SK-N-SH (cell line): ENCODE results near the gene CORO1A.
"Not testable (repeated sequence)": the region's sequence is repeated elsewhere in the genome, so short reads cannot be mapped to it uniquely, and the experiment has no call there.

ENCODE experiments used
- EZH2phosphoT487 ChIP-seq: fragments of 200-600 bp; sonication (generic); IDR thresholded peaks from 2 replicates; pipeline ENCODE4 v1.6.1; 2017; ENCODE audit warnings: low read depth, mixed run types, mild to moderate bottlenecking, antibody characterized with exemption, moderate library complexity, borderline replicate concordance
- JUND ChIP-seq: IDR thresholded peaks from 2 replicates; pipeline ENCODE4 v1.4.0; 2012
- MXI1 ChIP-seq: IDR thresholded peaks from 2 replicates; pipeline ENCODE4 v1.6.1; 2012; ENCODE audit warnings: mild to moderate bottlenecking, low read depth, low read length, improper control_type of control experiment
- TF ChIP-seq, protein P1 (sequence below): fragments of 200-600 bp; sonication (generic); IDR thresholded peaks from 2 replicates; pipeline ENCODE4 v1.6.1; 2017; ENCODE audit warnings: antibody characterized with exemption, mild to moderate bottlenecking, moderate library complexity
- TF ChIP-seq, protein P2 (sequence below): fragments of 150-350 bp; IDR thresholded peaks from 2 replicates; pipeline ENCODE4 v1.6.1; 2016; ENCODE audit warnings: mild to moderate bottlenecking, low read depth, low read length

DNA sequence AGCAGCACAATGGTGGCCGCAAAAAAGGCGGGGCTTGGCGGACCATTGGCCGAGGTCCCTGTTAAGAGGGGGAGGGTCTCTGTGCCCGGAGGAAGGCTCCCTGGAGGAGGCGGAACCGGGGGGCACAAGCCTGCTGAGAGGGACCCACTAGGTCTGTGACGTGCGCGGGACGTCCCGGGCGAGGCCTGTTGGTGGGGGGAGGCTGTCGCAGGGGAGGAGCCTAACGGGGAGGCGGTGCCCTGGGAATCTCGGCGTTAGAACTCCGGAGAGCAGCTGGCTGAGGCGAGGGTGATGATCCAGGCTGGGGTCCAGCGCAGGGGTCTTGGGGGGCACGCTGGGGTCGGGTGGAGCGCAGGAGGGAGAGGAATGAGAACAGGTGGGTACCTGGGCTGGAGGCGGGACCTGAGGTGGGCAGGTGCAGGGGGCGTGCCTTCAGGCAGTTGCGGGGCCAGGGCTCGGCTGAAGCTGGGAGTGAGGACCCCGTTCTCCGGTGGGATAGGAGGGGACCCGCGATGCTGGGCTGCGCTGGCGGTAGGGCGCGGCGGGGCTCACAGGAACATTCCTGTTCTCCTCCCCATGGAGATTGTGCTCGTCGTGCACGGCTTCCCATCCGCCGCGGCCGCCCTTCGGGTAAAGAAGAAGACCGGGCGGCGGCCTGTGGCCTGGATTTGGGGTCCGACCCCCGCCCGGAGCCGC lies 22.3 kb downstream of the CORO1A start:
- TF ChIP-seq, protein P1, sequence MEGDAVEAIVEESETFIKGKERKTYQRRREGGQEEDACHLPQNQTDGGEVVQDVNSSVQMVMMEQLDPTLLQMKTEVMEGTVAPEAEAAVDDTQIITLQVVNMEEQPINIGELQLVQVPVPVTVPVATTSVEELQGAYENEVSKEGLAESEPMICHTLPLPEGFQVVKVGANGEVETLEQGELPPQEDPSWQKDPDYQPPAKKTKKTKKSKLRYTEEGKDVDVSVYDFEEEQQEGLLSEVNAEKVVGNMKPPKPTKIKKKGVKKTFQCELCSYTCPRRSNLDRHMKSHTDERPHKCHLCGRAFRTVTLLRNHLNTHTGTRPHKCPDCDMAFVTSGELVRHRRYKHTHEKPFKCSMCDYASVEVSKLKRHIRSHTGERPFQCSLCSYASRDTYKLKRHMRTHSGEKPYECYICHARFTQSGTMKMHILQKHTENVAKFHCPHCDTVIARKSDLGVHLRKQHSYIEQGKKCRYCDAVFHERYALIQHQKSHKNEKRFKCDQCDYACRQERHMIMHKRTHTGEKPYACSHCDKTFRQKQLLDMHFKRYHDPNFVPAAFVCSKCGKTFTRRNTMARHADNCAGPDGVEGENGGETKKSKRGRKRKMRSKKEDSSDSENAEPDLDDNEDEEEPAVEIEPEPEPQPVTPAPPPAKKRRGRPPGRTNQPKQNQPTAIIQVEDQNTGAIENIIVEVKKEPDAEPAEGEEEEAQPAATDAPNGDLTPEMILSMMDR = not testable (repeated sequence)
- not testable (repeated sequence) for TF ChIP-seq JUND, EZH2phosphoT487, MXI1
- TF ChIP-seq, protein P2, sequence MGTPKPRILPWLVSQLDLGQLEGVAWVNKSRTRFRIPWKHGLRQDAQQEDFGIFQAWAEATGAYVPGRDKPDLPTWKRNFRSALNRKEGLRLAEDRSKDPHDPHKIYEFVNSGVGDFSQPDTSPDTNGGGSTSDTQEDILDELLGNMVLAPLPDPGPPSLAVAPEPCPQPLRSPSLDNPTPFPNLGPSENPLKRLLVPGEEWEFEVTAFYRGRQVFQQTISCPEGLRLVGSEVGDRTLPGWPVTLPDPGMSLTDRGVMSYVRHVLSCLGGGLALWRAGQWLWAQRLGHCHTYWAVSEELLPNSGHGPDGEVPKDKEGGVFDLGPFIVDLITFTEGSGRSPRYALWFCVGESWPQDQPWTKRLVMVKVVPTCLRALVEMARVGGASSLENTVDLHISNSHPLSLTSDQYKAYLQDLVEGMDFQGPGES = not testable (repeated sequence)
